HG02938 (cell line): ENCODE data around the gene ZNF787.
"Not testable (repeated sequence)": the region's sequence is repeated elsewhere in the genome, so short reads cannot be mapped to it uniquely, and the experiment has no call there.

Experiments used
- ATAC-seq: cut with Tn5 transposase; IDR thresholded peaks from one replicate; pipeline ENCODE4 v1.9.1; 2021; ENCODE audit warnings: mild to moderate bottlenecking, moderate library complexity; ENCODE audit not compliant: unreplicated experiment

The ZNF787 gene

GRCh38 chr19:56107626-56108351 is 13.3 kb downstream of the ZNF787 start:
- no peak for ATAC-seq

GRCh38 chr19:56106993-56107392 is 14.1 kb downstream of the ZNF787 start:
- no peak for ATAC-seq

GRCh38 chr19:56106397-56106849 is 14.7 kb downstream of the ZNF787 start:
- ATAC-seq, result no peak

GRCh38 chr19:56105831-56106396 is 15.2 kb downstream of the ZNF787 start:
- not testable (repeated sequence) for ATAC-seq

DNA sequence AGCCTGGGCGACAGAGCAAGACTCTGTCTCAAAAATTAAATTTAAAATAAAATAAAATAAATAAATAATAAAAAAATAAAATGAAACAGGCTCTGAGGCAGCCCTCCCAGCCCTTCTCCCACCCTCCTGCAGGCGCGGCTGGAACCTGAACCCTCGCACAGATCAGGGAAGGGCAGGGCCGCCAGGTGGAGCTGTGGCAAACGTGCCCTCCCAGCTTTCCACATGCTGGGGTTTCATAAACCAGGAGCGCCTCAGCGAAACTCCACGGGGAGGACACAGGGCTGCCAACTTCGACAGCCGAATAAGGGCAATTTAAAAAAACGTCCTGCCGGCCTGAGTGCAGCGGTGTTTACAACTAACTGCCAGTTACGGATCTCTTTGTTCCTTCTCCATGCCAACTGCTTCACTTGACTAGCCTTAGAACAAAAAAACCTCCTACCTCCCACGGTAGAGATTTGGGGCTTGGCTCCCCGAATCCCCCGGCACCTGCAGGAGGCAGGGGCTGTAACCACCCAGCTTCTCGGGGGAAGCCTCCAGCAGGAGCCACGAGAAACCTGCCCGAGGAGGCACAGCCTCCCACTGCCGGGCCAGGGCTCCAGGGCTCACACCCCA is 15.9 kb downstream of the ZNF787 start:
- ATAC-seq, result no peak

- no peak for ATAC-seq
Observed at GRCh38 chr19:56104423-56104822, 16.7 kb downstream of the ZNF787 start.

GRCh38 chr19:56103027-56103614 is 18.0 kb downstream of the ZNF787 start:
- no peak for ATAC-seq

DNA sequence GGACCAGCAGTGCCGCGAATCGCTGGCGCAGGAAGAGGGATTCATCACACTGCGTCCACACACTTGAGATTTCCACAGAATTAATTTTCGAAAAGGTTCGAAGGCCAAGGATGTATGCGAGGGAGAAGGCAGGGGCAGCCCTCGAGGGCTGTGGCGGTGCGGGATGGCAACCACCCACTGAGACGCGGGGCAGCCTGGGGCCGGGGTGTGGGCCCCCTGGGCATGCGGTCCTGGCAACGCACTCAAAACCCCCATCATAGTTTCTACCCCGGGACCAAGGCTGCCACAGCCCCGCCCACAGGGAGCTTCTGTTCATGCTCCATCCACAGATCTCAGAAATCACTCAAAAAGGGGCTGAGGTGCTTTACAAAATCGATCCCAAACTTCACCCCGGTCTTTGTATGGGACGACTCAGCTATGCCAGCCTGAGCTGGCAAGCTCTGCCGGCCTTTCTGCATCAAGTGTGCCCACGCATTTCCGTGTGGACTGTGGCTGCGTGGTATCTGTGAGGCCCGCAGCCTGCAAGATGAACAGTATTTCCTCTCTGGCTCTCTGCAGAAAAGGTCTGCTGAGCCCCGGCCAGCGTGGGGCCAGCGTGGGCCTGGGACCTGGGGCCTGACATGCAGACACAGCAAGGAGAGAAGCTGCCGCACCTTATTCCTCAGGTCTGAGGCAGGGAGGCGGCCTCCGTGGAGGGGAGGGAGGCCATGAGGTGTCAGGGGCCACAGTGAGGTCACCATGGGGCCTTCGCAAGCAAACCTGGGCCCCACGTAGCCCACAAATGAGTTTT is 19.2 kb downstream of the ZNF787 start:
- no peak for ATAC-seq

- ATAC-seq, result no peak
Observed at GRCh38 chr19:56101095-56101494, 20.0 kb downstream of the ZNF787 start.

DNA sequence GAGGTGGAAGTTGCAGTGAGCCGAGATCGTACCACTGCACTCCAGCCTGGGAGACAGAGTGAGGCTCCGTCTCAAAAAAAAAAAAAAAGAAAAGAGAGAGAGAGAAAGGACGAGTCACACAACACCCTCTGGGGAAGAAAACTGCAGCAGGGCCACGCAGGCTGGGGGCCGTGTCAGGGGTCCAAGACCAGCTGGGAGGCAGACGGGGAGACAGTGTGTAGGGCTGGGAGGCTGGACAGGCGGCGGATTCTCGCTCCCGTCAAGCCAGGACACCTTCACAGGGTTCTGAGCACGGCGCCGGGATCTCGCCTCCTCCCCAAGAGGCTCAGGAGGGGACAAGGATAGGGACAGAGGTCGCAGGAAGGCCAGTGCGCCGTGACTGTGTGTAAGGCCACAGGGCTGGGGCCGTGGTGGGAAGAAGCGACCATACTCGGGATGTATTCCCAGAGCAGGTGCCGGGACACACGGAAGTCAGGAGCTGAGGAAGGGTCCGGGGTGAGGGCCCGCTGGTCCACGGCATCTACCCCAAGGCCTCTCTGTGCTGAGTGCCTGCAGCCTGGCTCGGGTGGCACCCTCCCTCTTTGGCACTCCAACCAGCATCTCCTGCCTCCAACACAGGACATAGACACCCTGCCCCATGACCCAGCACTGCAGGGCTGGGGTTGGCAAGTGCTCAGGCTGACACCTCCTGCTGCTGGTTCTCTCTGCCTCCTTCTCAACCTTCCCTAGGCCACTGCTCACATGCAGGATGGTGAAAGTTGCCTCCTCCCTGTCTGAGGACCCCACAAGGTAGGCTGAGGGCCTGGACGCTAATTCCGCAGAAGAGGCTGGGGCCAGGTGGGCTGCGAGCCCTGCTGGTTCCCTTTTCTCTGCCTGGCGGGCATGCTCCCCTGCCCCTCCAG is 21.2 kb downstream of the ZNF787 start:
- no peak for ATAC-seq

GRCh38 chr19:56098731-56099568 is 22.1 kb downstream of the ZNF787 start:
- no peak for ATAC-seq

DNA sequence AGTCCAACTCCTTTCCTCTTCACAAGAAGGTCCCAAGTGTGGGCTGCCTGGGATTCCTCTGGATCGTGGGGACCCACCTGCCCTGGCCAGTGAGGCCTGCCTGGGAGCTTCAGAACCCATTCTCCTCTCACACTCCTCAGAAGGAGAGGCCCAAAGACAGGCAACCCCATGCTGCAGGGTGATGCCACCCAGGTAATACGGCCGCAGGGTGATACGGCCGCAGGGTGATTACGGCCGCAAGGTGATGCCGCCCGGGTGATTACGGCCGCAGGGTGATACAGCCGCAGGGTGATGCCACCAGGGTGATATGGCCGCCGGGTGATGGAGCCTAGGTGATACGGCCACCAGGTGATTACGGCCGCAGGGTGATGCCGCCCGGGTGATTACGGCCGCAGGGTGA is 22.9 kb downstream of the ZNF787 start:
- ATAC-seq, result not testable (repeated sequence)

- no peak for ATAC-seq
Observed at GRCh38 chr19:56097776-56098175, 23.3 kb downstream of the ZNF787 start.

DNA sequence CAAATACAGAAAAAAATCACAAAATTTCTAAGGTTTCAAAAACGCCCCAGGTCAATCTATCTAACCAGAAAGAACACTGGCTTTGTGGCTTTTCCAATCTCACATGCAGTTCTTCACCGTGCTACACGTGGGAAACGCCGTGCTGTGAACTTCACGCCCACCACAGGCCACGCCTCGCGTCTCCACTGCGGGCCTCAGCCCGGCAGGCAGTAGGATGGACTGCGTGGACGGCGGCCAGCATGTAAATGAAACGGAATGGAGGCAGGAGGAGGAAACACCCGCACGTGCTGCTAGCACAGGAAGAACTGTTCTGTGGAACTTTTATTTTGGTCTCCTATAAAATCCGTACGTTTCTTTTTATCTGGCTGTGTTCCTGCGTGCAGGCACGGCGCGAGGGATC is 23.8 kb downstream of the ZNF787 start:
- no peak for ATAC-seq

- ATAC-seq, result no peak
Observed at GRCh38 chr19:56096665-56097064, 24.4 kb downstream of the ZNF787 start.

DNA sequence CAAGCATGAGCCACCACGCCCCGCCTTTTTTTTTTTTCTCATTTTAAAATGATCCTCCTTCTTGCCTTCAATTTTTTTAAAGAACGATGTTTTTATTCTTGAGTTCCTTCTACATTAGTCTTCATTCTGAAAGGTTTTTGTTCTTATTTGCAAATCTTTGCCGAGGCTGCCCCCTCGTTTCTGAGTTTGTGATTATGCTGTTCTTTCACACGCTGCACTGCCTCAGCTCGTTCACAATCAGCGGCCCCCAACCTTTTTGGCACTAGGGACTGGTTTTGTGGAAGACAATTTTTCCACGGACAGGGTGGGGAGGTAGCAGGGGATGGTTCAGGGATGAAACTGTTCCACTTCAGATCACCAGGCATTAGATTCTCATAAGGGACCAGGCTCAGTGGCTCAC is 26.6 kb downstream of the ZNF787 start:
- ATAC-seq, result no peak

DNA sequence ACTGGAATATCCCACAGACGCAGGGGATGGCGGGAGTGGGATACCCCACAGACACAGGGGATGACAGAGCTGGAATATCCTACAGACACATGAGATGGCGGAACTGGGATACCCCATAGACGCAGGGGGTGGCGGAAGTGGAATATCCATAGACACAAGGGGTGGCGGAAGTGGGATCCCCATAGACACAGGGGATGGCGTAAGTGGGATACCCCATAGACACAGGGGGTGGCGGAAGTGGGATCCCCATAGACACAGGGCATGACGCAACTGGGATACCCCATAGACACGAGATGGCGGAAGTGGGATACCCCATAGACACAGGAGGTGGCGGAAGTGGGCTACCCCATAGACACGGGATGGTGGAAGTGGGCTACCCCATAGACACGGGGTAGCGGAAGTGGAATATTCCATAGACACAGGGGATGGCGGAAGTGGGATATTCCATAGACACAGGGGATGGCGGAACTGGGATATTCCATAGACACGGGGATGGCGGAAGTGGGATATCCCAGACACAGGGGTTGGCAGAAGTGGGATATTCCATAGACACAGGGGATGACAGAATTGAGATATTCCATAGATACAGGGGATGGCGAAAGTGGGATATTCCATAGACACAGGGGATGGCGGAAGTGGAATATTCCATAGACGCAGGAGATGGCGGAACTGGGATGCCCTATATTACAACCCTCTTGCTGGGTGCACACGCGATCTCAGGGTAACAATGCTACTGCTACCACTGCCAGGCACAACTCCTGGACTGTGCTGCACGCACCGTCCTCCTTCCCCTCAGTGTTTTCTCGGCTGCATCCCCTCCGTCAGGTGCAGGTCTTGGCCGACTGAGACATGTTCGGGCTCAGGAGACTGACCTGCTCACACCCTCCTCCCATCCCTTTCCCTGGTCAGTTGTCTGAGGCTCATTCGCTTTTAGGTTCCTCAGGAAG is 28.1 kb downstream of the ZNF787 start:
- ATAC-seq, result no peak
